GM19238 (cell line): ENCODE results near the gene MACF1.
"Not testable (repeated sequence)": the region's sequence is repeated elsewhere in the genome, so short reads cannot be mapped to it uniquely, and the experiment has no call there.

ENCODE experiments used
- DNase-seq: peaks from one replicate; pipeline ENCODE4 v3.0.0; 2011; ENCODE audit warnings: low spot score; ENCODE audit not compliant: insufficient read length

Gene MACF1, protein sequence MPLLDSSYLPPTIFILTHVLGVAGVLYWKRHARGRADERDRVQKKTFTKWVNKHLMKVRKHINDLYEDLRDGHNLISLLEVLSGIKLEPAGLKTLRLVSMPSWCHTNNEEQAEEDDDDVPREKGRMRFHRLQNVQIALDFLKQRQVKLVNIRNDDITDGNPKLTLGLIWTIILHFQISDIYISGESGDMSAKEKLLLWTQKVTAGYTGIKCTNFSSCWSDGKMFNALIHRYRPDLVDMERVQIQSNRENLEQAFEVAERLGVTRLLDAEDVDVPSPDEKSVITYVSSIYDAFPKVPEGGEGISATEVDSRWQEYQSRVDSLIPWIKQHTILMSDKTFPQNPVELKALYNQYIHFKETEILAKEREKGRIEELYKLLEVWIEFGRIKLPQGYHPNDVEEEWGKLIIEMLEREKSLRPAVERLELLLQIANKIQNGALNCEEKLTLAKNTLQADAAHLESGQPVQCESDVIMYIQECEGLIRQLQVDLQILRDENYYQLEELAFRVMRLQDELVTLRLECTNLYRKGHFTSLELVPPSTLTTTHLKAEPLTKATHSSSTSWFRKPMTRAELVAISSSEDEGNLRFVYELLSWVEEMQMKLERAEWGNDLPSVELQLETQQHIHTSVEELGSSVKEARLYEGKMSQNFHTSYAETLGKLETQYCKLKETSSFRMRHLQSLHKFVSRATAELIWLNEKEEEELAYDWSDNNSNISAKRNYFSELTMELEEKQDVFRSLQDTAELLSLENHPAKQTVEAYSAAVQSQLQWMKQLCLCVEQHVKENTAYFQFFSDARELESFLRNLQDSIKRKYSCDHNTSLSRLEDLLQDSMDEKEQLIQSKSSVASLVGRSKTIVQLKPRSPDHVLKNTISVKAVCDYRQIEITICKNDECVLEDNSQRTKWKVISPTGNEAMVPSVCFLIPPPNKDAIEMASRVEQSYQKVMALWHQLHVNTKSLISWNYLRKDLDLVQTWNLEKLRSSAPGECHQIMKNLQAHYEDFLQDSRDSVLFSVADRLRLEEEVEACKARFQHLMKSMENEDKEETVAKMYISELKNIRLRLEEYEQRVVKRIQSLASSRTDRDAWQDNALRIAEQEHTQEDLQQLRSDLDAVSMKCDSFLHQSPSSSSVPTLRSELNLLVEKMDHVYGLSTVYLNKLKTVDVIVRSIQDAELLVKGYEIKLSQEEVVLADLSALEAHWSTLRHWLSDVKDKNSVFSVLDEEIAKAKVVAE (N-terminal part only)

GRCh38 chr1:39204441-39205081, at the start of gene MACF1:
TSS of gene MACF1 (plus strand) at chr1:39204695. CDS start at chr1:39205023, 328 bp downstream.
- no peak for DNase-seq

DNA sequence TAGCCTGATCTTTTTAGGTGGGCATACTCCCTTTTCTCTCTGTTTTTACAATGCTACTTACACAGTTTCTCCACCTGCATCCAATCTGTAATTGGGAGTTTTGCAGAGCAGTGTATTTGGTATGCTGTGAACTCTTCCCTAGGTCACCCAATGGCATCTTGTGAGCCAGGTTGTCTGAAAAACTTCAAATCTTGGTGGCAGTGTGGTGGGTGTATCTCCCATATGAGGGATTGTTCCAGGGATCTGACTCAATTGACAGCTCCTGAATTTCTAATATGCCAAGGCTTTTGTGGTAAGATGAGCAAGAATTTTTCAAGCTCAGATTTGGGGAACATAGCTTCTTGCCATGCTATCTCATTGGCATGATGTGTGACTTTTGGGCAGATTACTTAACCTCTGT, 47.2 kb upstream of the MACF1 start:
- no peak for DNase-seq

DNA sequence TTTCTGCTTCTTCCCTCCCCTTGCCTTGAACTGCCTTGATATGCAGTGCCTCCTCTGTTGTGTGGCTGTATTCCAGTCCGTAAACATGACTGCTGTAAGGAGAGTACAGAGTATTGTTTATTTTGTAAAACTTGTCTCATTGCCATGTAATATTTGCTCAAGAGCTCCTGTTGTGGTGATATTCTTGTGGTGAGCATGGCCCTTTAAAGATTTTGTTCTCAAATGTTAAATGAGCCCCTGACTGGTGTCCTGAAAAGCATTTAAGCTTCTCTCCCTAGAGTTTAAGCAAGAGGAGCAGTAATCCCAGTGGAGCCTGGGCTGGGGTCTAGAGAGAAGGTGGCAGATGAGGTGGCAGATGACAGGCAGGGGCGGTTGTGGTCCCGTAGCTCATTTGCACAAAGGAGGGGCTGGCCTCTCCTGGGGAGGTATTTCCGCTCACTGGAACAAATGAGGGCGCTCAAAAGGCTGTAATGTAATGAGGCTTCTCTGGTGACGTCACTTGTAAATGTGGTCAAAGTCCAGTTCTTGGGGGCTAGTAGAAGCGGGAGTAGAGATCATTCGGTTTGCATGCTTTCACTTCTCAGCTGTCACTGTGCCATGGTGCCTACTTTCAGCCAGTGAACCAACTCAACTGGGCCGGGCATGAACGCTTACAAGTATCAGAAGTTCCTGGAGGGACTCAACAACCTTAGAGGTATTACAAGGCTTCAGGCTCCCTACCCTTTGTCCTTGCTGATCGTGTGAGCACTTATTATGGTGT, 46.0 kb upstream of the MACF1 start:
- no peak for DNase-seq

GRCh38 chr1:39159224-39160036, 45.1 kb upstream of the MACF1 start:
- DNase-seq = no peak

DNA sequence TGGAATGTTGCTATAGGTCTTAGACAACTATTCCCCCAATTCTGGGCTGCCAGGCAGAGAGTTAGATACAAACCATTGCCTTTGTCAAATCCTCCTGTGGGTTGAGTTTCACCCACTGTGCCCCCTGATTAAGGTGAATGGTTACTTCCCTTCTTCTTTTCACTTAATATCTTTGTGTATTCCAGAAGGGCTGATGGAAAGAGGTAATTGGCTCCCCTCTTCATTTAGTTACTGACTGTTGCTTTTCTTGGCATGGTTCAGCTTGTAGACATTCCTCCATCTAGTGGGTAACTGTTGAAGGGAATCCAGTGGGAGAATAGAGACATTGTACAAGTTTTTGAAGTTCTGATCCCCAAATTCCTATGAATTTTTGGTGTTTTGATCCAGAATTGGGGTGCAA, 43.8 kb upstream of the MACF1 start:
- no peak for DNase-seq

GRCh38 chr1:39161811-39162210, 42.7 kb upstream of the MACF1 start:
- not testable (repeated sequence) for DNase-seq

DNA sequence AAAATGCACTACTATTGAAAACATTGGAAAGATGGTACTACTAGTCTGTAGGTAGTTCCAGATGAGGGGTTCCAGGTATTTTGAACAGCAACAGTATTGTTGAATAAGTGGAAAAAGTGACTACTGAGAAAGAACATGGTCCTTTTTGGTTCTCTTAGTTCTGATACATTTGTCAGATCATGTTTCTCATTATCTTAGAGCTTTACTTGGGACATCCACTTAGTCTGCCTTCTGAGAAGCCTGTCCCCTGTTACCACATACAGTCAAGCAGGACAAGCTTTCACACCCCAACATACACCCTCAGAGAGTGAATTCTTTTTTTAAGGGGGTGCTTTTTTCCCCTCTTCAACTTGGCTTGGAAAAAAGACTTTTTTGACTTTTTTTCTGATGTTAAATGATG, 41.0 kb upstream of the MACF1 start:
- no peak for DNase-seq

GRCh38 chr1:39164256-39164655, 40.2 kb upstream of the MACF1 start:
- DNase-seq = no peak

GRCh38 chr1:39165049-39165448, 39.4 kb upstream of the MACF1 start:
- DNase-seq = no peak

DNA sequence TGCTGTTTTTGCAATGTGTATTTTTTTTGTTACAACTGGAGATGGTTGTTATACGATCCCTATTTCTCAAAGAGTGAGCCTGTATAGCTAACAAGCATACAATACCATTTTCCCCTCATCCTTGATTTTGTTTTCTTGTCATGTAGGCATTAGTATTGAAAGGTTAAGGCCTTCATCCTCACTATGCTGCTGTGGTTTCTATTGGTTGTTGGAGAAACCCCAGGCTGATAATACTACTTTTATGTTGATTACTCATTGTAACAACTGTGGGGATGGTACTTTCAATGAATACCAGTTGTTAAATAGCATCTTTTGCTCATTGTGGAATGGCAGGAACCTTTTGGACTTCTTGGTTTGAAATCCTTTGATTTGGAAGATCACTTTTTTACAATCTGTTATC, 39.0 kb upstream of the MACF1 start:
- DNase-seq = no peak

DNA sequence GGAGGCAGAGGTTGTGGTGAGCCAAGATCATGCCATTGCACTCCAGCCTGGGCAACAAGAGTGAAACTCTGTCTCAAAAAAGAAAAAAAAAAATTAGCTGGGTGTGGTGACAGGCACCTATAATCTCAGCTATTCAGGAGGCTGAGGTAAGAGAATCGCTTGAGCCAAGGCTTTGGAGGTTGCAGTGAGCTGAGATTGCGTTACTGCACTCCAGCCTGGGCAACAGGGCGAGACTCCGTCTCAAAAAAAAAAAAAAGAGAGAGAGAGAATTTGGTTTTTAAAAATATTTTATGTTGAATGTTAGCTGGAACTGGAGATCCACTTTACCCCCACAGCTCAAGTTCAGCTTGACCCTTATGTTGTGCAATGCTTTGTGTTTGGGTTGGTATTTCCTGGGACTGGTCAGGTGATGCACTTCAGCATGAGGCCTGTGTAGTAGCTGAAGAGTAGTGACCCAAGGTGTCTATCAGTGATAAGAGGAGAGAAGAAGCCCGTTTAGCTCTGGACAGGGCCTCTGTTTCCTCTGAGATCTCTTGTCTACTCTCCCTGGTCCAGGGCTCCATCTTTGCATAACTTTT, 36.8 kb upstream of the MACF1 start:
- no peak for DNase-seq

GRCh38 chr1:39168301-39169080, 36.0 kb upstream of the MACF1 start:
- DNase-seq = no peak

DNA sequence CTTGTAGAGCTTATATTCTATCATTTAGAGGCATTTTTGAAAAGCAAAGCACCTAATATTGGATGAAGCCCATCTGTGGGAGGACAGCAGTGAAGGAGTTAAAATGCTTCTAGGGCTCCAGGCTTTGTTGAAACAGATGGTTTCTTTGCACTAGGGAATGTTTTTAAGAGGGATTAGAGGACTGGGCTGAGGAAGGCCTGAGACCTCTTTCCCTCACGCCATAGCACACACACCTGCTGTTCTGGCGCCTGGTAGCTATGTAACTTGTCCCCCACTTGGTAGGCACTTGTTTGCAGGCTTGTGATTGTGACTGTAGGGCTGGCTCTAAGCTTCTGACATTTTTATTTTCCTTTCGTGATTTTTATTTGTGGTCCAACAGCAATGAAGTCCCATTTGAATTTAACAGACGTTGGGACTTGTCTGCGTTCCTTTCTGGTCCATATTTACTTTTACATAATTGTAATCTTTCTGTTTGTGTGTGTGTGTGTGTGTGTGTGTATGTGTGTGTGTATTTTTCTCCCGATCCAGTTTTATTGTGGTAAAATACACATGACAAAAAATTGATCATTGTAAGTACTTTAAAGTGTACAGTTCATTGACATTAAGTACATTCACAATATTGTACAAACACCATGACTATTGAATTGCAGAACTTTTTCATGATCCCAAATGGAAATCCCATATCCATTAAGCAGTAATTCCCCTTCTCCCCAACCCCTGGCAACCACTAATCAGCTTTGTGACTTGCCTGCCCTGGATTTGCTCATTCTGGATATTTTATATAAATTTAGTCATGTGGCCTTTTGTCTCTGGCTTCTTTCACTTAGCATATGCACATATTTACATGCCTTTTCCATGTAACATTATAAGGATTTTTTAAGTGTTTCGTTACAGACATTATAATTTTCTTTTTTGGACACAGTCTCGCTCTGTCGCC, 33.5 kb upstream of the MACF1 start:
- no peak for DNase-seq

DNA sequence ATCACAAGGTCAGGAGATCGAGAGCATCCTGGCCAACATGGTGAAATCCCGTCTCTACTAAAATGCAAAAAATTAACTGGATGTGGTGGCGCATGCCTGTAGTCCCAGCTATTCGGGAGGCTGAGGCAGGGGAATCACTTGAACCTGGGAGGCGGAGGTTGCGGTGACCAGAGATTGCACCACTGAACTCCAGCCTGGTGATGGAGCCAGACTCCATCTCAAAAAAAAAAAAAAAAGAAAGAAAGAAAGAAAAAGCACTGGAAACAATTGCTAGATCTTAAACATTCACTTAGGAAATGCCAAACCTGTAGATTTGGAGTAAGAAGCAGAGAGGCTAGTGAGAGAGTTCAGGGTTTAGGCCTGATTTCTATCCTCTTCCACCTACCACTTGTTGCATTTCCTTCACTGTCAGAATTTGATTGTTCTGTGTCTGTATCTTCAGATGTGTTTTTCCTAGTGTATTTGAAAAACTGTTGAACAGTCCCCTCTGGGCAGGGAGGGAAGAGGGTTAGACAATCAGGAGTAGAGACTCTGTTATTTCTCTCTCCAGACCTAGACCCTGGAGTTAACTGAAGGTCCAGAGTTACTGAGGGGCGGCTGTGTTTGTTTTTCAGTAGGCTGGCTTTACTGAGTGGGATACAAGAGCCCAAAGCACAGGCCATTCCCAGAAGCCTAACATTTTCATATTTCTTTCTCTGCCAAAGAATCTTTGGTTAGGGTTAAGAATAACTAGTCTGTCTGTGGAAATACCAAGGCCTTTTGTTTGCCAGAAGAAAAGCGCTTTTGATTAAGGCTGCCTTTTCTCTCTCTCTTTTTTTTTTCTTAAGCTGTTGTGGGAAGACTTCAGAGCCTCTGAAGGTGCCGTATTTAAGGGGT, 31.1 kb upstream of the MACF1 start:
- DNase-seq = no peak

DNA sequence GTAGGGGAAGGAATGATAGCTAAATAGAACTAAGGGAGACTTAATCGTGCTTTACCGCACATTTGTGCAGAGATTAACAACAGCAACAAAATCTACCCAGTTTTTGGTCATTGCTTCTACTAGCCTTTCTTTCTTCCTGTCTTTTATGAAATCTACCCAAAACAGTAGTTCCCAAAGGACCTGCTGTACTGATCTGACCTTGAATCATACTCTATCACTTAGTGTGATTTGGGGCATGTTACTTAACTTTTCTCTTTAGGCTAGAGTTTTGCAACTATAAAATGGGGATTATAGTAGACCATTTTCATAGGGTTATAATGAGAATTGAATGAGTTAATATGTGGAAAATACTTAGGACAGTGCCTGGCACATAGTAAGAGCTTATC, 30.5 kb upstream of the MACF1 start:
- DNase-seq = no peak

GRCh38 chr1:39174390-39175081, 30.0 kb upstream of the MACF1 start:
- DNase-seq = no peak
